ENCODE results near the gene HFE. TPM values are rescaled to one million over a fixed set of nuclear protein-coding genes. Genes with fewer than 3 reads are reported as not detected.

The HFE gene
- total and polyA plus RNA-seq, 2 of the 13 experiments (the other 11 are each of a cell fraction or from before 2014, with no cell fraction given), result 3.7 to 6.3 TPM

DNA sequence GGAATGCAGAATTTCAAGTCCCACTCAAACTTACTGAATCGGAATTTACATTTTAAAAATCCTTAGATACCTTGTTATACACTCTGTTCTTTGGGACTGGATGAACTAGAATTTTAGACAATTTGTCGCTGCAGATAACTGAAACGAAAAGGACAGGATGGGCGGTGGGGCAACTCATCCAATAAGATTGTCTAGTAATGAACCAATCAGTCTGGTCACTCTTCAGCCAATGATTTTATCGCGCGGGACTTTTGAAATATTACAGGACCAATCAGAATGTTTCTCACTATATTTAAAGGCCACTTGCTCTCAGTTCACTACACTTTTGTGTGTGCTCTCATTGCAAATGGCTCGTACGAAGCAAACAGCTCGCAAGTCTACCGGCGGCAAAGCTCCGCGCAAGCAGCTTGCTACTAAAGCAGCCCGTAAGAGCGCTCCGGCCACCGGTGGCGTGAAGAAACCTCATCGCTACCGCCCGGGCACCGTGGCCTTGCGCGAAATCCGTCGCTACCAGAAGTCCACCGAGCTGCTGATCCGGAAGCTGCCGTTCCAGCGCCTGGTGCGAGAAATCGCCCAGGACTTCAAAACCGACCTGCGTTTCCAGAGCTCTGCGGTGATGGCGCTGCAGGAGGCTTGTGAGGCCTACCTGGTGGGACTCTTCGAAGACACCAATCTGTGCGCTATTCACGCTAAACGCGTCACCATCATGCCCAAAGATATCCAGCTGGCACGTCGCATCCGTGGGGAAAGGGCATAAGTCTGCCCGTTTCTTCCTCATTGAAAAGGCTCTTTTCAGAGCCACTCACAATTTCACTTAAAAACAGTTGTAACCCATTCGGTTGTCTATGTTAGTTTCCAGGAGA is 41.9 kb upstream of the HFE start (continued):
- TF ChIP-seq NFATC3 (CRISPR knock-in tag; IDR thresholded peaks at IDR 0.05), result peak; percentile 68; the same call in 1 of the 2 replicates
- TF ChIP-seq TBP (CRISPR knock-in tag; IDR thresholded peaks at IDR 0.05), result 0 out of 2 replicates have a peak, but pooled peaks have one; percentile 51
- peak; percentile 83 for TF ChIP-seq PHF8 (CRISPR knock-in tag; IDR thresholded peaks at IDR 0.05)
- TF ChIP-seq, protein P1, sequence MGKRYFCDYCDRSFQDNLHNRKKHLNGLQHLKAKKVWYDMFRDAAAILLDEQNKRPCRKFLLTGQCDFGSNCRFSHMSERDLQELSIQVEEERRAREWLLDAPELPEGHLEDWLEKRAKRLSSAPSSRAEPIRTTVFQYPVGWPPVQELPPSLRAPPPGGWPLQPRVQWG (CRISPR knock-in tag; IDR thresholded peaks at IDR 0.05; ENCODE audit: borderline replicate concordance, low read depth), result no peak
- TF ChIP-seq ZKSCAN5 (CRISPR knock-in tag; IDR thresholded peaks at IDR 0.05), result no peak
- no peak for TF ChIP-seq ZNF850 (CRISPR knock-in tag; conservative IDR thresholded peaks at IDR 0.05)
- TF ChIP-seq, protein P2, sequence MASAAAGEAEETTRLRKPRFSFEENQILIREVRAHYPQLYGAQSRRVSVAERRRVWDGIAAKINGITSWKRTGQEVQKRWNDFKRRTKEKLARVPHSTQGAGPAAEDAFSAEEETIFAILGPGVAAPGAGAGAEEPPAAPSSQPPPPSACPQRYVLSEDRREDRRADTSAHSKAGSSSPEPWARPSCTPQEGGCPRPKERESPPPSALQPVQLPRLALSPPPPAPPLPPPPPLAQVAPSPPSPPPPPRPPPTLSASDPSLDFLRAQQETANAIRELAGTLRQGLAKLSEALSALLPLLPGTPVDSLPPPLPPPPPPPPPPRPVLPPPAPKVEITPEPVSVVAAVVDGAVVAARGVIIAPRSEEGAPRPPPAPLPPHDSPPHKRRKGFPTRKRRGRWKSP (CRISPR knock-in tag; IDR thresholded peaks at IDR 0.05), result peak; percentile 97
- TF ChIP-seq RFX5 (IDR thresholded peaks at IDR 0.05; ENCODE audit: low read depth, low read length), result no peak; the same call in none of the 2 replicates
- TF ChIP-seq BRCA1 (CRISPR knock-in tag; IDR thresholded peaks at IDR 0.05), result peak; percentile 89
- TF ChIP-seq CREB1 (IDR thresholded peaks at IDR 0.05), result peak; percentile 81
- TF ChIP-seq CREB1 (CRISPR knock-in tag; IDR thresholded peaks at IDR 0.05), result peak; percentile 61; the same call in 1 of the 2 replicates
- peak; percentile 68; the same call in 1 of the 2 replicates for TF ChIP-seq ZNF749 (CRISPR knock-in tag; IDR thresholded peaks at IDR 0.05; ENCODE audit: borderline replicate concordance)
- no peak; the same call in 1 of the 2 replicates for TF ChIP-seq ZZZ3 (CRISPR knock-in tag; IDR thresholded peaks at IDR 0.05; ENCODE audit: borderline replicate concordance)
- TF ChIP-seq, protein P3, sequence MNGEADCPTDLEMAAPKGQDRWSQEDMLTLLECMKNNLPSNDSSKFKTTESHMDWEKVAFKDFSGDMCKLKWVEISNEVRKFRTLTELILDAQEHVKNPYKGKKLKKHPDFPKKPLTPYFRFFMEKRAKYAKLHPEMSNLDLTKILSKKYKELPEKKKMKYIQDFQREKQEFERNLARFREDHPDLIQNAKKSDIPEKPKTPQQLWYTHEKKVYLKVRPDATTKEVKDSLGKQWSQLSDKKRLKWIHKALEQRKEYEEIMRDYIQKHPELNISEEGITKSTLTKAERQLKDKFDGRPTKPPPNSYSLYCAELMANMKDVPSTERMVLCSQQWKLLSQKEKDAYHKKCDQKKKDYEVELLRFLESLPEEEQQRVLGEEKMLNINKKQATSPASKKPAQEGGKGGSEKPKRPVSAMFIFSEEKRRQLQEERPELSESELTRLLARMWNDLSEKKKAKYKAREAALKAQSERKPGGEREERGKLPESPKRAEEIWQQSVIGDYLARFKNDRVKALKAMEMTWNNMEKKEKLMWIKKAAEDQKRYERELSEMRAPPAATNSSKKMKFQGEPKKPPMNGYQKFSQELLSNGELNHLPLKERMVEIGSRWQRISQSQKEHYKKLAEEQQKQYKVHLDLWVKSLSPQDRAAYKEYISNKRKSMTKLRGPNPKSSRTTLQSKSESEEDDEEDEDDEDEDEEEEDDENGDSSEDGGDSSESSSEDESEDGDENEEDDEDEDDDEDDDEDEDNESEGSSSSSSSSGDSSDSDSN (CRISPR knock-in tag; IDR thresholded peaks at IDR 0.05), result peak; percentile 97
- peak; percentile 83 for TF ChIP-seq ELF1 (CRISPR knock-in tag; IDR thresholded peaks at IDR 0.05)
- peak; percentile 69 for TF ChIP-seq RAD21 (CRISPR knock-in tag; IDR thresholded peaks at IDR 0.05)
- peak; percentile 11; the same call in 1 of the 2 replicates for TF ChIP-seq ZSCAN30 (CRISPR knock-in tag; IDR thresholded peaks at IDR 0.05)
- TF ChIP-seq ZNF558 (CRISPR knock-in tag; IDR thresholded peaks at IDR 0.05; ENCODE audit: borderline replicate concordance), result peak; percentile 95; the same call in 1 of the 2 replicates
- peak; percentile 58 for TF ChIP-seq ZNF7 (CRISPR knock-in tag; IDR thresholded peaks at IDR 0.05)
- peak; percentile 38; the same call in 1 of the 2 replicates for TF ChIP-seq CEBPG (CRISPR knock-in tag; IDR thresholded peaks at IDR 0.05)
- TF ChIP-seq ZNF878 (CRISPR knock-in tag; IDR thresholded peaks at IDR 0.05), result peak; percentile 95
- no peak for TF ChIP-seq ZNF383 (CRISPR knock-in tag; IDR thresholded peaks at IDR 0.05; ENCODE audit: borderline replicate concordance)
- no peak for TF ChIP-seq MTF2 (CRISPR knock-in tag; IDR thresholded peaks at IDR 0.05; ENCODE audit: borderline replicate concordance)
- peak; percentile 89; the same call in 1 of the 2 replicates for TF ChIP-seq SAFB2 (CRISPR knock-in tag; IDR thresholded peaks at IDR 0.05; ENCODE audit: borderline replicate concordance, low read depth)
- TF ChIP-seq, protein P4, sequence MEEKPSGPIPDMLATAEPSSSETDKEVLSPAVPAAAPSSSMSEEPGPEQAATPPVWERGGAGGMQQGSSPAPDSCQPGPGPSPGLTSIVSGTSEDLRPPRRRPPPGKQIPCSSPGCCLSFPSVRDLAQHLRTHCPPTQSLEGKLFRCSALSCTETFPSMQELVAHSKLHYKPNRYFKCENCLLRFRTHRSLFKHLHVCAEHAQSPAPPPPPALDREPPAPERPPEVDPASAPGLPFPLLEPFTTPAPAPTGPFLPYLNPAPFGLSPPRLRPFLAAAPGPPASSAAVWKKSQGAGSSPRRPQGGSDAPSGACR (CRISPR knock-in tag; IDR thresholded peaks at IDR 0.05), result no peak
